Left ventricle myocardium inferior (tissue), 1 donor: Measurements from ENCODE around the gene MED13L. TPM values are rescaled to one million over a fixed set of nuclear protein-coding genes. Genes with fewer than 3 reads are reported as not detected.

ENCODE experiments used
- DNase-seq: peaks from one replicate; pipeline ENCODE4 v3.0.0-alpha.2; 2020
- H3K27ac ChIP-seq: fragments of 200-600 bp; replicated peaks from 2 replicates; pipeline ENCODE4 v1.8.0; 2021
- H3K27me3 ChIP-seq: fragments of 200-600 bp; 2 replicates; pipeline ENCODE4 v1.8.0; 2021; ENCODE audit warnings: low read depth
- H3K36me3 ChIP-seq: fragments of 200-600 bp; 2 replicates; pipeline ENCODE4 v1.8.0; 2021
- H3K4me1 ChIP-seq: fragments of 200-600 bp; 2 replicates; pipeline ENCODE4 v1.8.0; 2021
- H3K4me3 ChIP-seq: fragments of 200-600 bp; 2 replicates; pipeline ENCODE4 v1.8.0; 2021; ENCODE audit warnings: mild to moderate bottlenecking, moderate library complexity
- H3K9me3 ChIP-seq: fragments of 200-600 bp; replicated peaks from 2 replicates; pipeline ENCODE4 v1.8.0; 2021
- intact Hi-C: fragments of 100-400 bp; cut with micrococcal nuclease; formaldehyde crosslinking; loops from one replicate; pipeline ENCODE4 v1.11.0; 2022
- total RNA-seq: library from RNA; stranded (reverse); fragmentation: NEBNext Ultra II Directional; extraction: Animal tissue kit (Norgen Biotek cat#: 25700); gene quantifications from one replicate; pipeline ENCODE4 v1.2.1, GENCODE V29; 2021
- TF ChIP-seq, protein P1 (sequence below): fragments of 200-600 bp; IDR thresholded peaks from 2 replicates; pipeline ENCODE4 v1.8.0; 2021; ENCODE audit warnings: antibody characterized with exemption, mild to moderate bottlenecking, borderline replicate concordance
- donor health status: DM: no; HTN: yes; CAD: no; lungs with severe emphysema.

MED13L gene
- total RNA-seq, 1 donor from 2014 or later, result 55.0 TPM

DNA sequence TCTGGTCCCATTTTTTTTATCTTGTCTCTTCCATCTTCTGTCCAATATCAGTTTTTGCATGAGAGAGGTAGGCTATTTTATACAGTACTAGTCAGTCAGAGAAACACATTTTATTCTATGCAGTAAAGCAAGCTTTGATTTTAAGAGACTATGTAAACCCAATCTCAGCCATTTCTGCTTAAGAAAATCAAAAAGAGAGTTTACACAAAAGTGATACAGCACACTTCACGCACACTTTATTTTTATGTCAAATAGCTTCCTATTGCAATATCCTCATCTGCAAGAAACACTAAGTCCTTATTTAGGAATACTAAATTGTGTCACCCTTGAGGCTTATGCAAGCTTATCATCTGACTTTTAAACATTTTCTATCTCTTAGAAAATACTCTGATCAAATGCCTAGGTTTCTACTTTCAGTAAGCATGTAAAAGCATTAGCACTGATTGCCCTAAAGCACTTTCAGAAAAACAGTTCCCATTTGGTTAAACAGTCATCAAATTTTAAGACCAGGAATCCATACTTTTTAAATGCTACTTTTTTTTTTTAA is 78.3 kb downstream of the MED13L start:
- H3K27me3 ChIP-seq, result no peaks in the 10 kb centered on the region
- H3K9me3 ChIP-seq, result no peaks in the 10 kb centered on the region
- peaks cover 90% of the 10 kb centered on the region for H3K4me1 ChIP-seq
- intact Hi-C loops, result no loop called here
- TF ChIP-seq, protein P1, sequence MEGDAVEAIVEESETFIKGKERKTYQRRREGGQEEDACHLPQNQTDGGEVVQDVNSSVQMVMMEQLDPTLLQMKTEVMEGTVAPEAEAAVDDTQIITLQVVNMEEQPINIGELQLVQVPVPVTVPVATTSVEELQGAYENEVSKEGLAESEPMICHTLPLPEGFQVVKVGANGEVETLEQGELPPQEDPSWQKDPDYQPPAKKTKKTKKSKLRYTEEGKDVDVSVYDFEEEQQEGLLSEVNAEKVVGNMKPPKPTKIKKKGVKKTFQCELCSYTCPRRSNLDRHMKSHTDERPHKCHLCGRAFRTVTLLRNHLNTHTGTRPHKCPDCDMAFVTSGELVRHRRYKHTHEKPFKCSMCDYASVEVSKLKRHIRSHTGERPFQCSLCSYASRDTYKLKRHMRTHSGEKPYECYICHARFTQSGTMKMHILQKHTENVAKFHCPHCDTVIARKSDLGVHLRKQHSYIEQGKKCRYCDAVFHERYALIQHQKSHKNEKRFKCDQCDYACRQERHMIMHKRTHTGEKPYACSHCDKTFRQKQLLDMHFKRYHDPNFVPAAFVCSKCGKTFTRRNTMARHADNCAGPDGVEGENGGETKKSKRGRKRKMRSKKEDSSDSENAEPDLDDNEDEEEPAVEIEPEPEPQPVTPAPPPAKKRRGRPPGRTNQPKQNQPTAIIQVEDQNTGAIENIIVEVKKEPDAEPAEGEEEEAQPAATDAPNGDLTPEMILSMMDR, result no peak
- no peak overlapping the region for H3K27ac ChIP-seq
- no peaks in the 10 kb centered on the region for H3K36me3 ChIP-seq
- H3K4me3 ChIP-seq, result no peak overlapping the region
- no peak for DNase-seq

DNA sequence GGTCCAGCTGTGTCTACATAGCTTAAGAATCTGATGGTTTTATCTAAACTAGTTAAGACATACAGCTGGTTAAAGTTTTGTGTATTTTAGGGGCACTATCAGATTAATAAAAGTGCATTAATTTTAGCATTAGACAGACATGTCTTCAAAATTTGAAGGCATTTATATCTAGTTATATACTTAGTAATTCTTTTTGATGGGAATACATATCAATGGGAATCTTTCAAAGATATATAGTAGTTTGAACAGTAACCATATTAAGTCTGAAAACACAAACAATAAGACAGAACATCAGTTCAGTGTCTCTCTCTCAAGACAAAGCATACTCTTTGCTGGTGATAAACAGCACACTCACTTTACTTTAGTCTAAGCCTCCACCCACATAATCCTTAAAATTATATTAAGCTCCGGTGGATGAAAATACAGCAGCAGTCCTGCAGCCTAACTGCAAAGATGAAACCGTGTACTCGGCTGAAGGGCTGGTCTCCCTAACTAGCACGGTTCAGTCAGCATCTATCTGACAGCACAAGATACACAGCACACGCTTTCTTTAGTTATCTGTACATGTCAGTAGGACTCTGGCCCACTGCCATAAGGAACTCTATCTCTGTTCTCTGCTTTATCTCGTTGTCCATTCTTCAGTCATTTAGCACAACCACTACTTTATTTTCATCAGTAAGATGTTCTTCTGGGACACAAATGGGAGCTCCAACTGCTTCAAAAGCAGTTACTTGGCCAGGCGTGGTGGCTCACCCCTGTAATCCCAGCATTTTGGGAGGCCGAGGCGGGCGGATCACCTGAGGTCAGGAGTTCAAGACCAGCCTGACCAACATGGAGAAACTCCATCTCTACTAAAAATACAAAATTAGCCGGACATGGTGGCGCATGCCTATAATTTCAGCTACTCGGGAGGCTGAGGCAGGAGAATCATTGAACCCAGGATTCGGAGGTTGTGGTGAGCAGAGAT is 80.5 kb downstream of the MED13L start:
- TF ChIP-seq, protein P1, result no peak
- Histone ChIP-seq H3K27me3 (no peaks in the 10 kb centered on the region), H3K36me3 (no peaks in the 10 kb centered on the region), H3K9me3 (no peaks in the 10 kb centered on the region), H3K4me3 (no peak overlapping the region), H3K4me1 (peaks cover 84% of the 10 kb centered on the region), H3K27ac (no peak overlapping the region)
- DNase-seq, result no peak
- intact Hi-C loops, result no loop called here

DNA sequence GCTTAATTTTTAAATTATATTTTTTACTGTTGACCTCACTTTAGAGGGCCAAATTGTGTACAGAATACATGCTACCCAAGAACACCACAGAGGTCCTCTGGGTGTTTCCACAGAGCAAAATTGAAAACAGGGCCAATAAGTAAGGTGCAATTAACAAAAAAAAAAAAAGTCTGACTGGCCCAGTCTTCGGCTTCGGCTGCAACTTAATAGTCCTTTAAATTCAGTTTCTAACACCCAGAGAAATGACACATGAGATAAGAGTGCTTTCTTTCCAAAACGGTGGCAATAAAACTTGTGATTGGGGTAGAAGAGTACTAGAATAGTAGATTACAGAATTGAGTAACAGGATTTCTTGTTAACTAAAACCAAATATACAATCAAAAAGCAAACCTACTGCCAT is 81.3 kb downstream of the MED13L start:
- TF ChIP-seq, protein P1, result no peak
- H3K9me3 ChIP-seq, result no peaks in the 10 kb centered on the region
- intact Hi-C loops, result no loop called here
- H3K36me3 ChIP-seq, result no peaks in the 10 kb centered on the region
- DNase-seq, result no peak
- H3K27me3 ChIP-seq, result no peaks in the 10 kb centered on the region
- no peak overlapping the region for H3K27ac ChIP-seq
- peaks cover 76% of the 10 kb centered on the region for H3K4me1 ChIP-seq
- H3K4me3 ChIP-seq, result no peak overlapping the region

DNA sequence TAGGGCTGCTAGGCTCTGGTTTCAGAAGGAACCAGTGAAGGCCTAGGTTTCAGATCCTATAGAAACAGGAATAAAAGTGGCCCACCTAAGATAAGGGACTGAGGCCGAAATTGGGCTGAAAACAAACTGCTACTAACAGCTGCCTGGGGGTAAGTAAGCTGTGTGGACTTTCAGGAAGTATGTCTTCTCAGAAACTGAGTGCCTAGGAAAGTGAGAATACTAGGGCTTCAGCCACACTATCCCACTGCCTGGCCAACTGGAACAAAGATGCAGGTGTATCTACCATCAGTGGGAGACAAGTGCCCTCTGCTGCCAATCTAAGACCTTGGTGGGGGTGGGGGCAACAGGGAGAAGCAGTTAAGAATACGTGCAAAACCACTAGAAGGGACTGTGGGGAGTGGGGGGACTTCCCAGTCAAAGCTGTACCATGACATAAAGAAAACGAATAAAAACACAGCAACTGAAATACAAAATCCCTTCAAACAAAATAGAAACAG is 82.5 kb downstream of the MED13L start:
- TF ChIP-seq, protein P1, result no peak
- DNase-seq, result no peak
- Histone ChIP-seq H3K9me3 (no peaks in the 10 kb centered on the region), H3K36me3 (no peaks in the 10 kb centered on the region), H3K27me3 (no peaks in the 10 kb centered on the region), H3K4me1 (peaks cover 71% of the 10 kb centered on the region), H3K27ac (no peak overlapping the region), H3K4me3 (no peak overlapping the region)
- intact Hi-C loops, result no loop called here

DNA sequence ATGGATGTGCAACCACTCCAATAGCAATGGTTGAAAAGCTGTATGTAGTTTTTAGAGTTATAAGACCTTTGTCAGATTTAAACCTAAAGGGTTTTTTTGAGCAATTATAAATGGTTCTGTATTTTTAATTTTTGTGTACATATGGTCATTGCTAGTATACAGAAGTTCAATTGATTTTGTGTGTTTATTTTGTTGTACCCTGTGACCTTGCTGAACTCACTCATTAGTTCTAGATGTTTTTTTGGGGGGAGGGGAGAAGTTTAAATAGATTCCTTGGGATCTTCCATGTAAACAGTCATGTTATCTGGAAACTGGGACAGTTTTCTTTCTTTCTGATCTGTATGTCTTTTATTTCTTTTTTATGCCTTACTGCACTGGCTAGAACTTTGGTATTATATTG is 87.8 kb downstream of the MED13L start:
- no peaks in the 10 kb centered on the region for H3K27me3 ChIP-seq
- intact Hi-C loops, result no loop called here
- DNase-seq, result no peak
- peaks cover 63% of the 10 kb centered on the region for H3K4me1 ChIP-seq
- no peak overlapping the region for H3K27ac ChIP-seq
- no peak overlapping the region for H3K4me3 ChIP-seq
- TF ChIP-seq, protein P1, result no peak
- no peaks in the 10 kb centered on the region for H3K36me3 ChIP-seq
- no peaks in the 10 kb centered on the region for H3K9me3 ChIP-seq
